A673 (cell line): ENCODE results near the gene GALNT14. TPM values are rescaled to one million over a fixed set of nuclear protein-coding genes. Genes with fewer than 3 reads are reported as not detected.

Experiments
- BruUV-seq: library from RNA; stranded (reverse); fragments of 400-500 nt; replicated peaks from 2 replicates; lab custom pipeline; 2021; lab: Mats Ljungman, UMichigan
- CTCF ChIA-PET: fragments of 300-600 bp; sonication (Branson Sonifier 250); formaldehyde crosslinking; loops from one replicate; lab custom pipeline; 2022; ENCODE audit warnings: antibody characterized with exemption; lab: Charles Lee
- POLR2A ChIA-PET: fragments of 300-600 bp; sonication (Branson Sonifier 250); formaldehyde crosslinking; loops from one replicate; lab custom pipeline; 2022; ENCODE audit warnings: antibody characterized with exemption; ENCODE audit not compliant: low non-redundant PET; lab: Charles Lee
- DNase-seq: peaks from one replicate; pipeline ENCODE4 v3.0.0-alpha.2; 2015; ENCODE audit warnings: low spot score
- H3K27ac ChIP-seq: fragments of 200-600 bp; sonication (generic); 2 replicates; pipeline ENCODE4 v1.5.1; 2016; ENCODE audit warnings: mixed run types, low read depth, mild to moderate bottlenecking, mixed read lengths, antibody characterized with exemption, low read length; ENCODE audit not compliant: poor library complexity, severe bottlenecking
- H3K27me3 ChIP-seq: fragments of 200-600 bp; sonication (generic); replicated peaks from 2 replicates; pipeline ENCODE4 v1.6.1; 2017; ENCODE audit warnings: mixed run types, low read depth, mild to moderate bottlenecking, mixed read lengths, antibody characterized with exemption, low read length; ENCODE audit not compliant: insufficient read depth, poor library complexity
- H3K36me3 ChIP-seq: fragments of 200-600 bp; sonication (generic); 2 replicates; pipeline ENCODE4 v1.6.1; 2016; ENCODE audit warnings: mixed run types, mild to moderate bottlenecking, mixed read lengths, antibody characterized with exemption, low read length; ENCODE audit not compliant: insufficient read depth, poor library complexity, severe bottlenecking
- H3K4me1 ChIP-seq: fragments of 200-600 bp; sonication (generic); 2 replicates; pipeline ENCODE4 v1.6.1; 2017; ENCODE audit warnings: mixed run types, mild to moderate bottlenecking, mixed read lengths, antibody characterized with exemption, low read length; ENCODE audit not compliant: insufficient read depth, poor library complexity, severe bottlenecking
- H3K4me3 ChIP-seq: fragments of 200-600 bp; sonication (generic); 2 replicates; pipeline ENCODE4 v1.5.1; 2016; ENCODE audit warnings: low read depth, mixed run types, mild to moderate bottlenecking, mixed read lengths, low read length; ENCODE audit not compliant: poor library complexity, severe bottlenecking
- H3K9me3 ChIP-seq: fragments of 200-600 bp; sonication (generic); 2 replicates; pipeline ENCODE4 v1.6.1; 2016; ENCODE audit warnings: mixed run types, low read depth, mild to moderate bottlenecking, mixed read lengths, antibody characterized with exemption, low read length; ENCODE audit not compliant: poor library complexity, severe bottlenecking
- EZH2 ChIP-seq: fragments of 200-600 bp; sonication (generic); IDR thresholded peaks from 2 replicates; pipeline ENCODE4 v1.6.1; 2017; ENCODE audit warnings: borderline replicate concordance, low read depth, mild to moderate bottlenecking, mixed read lengths, antibody characterized with exemption, low read length; ENCODE audit not compliant: poor library complexity, severe bottlenecking
- intact Hi-C: fragments of 100-400 bp; cut with micrococcal nuclease; formaldehyde crosslinking; loops from one replicate; pipeline ENCODE4 v1.10.0; 2022; ENCODE audit not compliant: unreplicated experiment
- total RNA-seq: library from RNA; stranded (reverse); gene quantifications from 2 replicates; pipeline ENCODE4 v1.2.3, GENCODE V29; 2021
- TF ChIP-seq, protein P1 (sequence below): fragments of 300-800, 200-600 bp; sonication (generic); conservative IDR thresholded peaks from 2 replicates; pipeline ENCODE4 v1.5.1; 2017; ENCODE audit warnings: low read depth, mild to moderate bottlenecking, antibody characterized with exemption, low read length, moderate library complexity, mixed read lengths

GALNT14 gene
- total RNA-seq, 1 experiment from 2014 or later, result 9.7 TPM

DNA sequence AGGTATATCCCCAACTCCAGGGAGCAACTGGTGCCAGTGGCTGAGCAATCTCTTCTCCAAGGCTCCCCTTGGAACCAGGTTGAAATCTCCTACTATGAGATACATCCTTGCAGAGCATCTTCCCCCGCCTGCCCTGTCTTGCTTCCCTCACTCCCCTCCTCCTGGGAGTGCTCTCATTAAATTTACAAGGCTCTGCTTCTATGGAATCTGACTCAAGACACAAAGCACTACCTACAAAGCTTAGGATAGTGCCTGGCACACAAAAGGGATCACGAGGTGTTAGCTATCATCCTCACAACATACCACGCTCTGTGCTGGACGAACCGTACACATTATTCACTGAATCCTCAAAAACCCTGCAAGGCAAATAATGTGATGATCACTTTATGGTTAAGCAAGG lies 121.6 kb downstream of the GALNT14 start:
- peaks cover 7% of the 10 kb centered on the region for H3K4me1 ChIP-seq
- intact Hi-C loops, result no loop called here
- no peaks in the 10 kb centered on the region for H3K27me3 ChIP-seq
- ChIA-PET POLR2A (no interaction called here), CTCF (no interaction called here)
- no peaks in the 10 kb centered on the region for H3K9me3 ChIP-seq
- H3K4me3 ChIP-seq, result no peak overlapping the region
- no peak overlapping the region for H3K27ac ChIP-seq
- H3K36me3 ChIP-seq, result no peaks in the 10 kb centered on the region
- DNase-seq, result no peak
- BruUV-seq, result no TSS peak
- TF ChIP-seq, protein P1, sequence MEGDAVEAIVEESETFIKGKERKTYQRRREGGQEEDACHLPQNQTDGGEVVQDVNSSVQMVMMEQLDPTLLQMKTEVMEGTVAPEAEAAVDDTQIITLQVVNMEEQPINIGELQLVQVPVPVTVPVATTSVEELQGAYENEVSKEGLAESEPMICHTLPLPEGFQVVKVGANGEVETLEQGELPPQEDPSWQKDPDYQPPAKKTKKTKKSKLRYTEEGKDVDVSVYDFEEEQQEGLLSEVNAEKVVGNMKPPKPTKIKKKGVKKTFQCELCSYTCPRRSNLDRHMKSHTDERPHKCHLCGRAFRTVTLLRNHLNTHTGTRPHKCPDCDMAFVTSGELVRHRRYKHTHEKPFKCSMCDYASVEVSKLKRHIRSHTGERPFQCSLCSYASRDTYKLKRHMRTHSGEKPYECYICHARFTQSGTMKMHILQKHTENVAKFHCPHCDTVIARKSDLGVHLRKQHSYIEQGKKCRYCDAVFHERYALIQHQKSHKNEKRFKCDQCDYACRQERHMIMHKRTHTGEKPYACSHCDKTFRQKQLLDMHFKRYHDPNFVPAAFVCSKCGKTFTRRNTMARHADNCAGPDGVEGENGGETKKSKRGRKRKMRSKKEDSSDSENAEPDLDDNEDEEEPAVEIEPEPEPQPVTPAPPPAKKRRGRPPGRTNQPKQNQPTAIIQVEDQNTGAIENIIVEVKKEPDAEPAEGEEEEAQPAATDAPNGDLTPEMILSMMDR, result no peak
- TF ChIP-seq EZH2, result no peak

DNA sequence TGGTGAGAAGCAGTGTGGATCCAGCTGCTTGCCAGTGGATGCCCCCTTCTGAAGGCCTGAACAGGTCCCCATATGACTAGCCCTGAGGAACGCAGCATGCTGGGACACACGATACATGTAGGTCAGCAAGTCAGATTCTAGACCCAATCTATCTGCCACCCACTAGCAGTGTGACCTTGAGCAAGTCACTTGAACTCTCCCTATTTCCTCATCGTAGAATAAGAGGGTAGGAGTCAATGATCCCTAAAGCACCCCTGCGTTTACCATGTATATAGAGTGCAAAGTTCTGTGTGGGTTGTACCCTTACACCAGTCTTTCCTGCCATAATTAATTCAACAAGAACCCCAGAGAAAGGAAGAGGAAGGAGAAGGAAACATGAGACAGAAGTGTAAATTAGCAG lies 123.7 kb downstream of the GALNT14 start:
- peaks cover 14% of the 10 kb centered on the region for H3K4me1 ChIP-seq
- POLR2A ChIA-PET, result no interaction called here
- BruUV-seq, result no TSS peak

DNA sequence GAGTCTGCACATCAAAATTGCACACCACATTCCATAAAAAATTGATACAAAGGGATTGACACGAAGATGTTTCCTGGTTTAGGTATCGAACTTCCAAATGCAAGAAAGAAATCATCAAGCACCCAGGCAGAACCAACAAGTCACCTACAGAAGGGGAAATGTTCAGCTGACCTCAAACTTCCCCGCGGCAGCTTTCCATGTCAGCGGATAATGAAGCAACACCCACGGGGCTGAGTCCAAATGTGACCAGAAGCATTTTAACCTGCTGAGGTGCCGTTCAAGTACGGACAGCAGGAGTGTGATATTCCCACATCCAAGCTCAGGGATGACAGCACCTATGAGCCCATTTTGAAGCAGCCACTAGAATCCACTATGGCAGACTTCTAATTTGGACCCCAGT lies 124.9 kb downstream of the GALNT14 start:
- CTCF ChIA-PET, result no interaction called here
- H3K27ac ChIP-seq, result no peak overlapping the region

More for the DNA sequence above, 123.7 kb downstream of the GALNT14 start:
- intact Hi-C loops, result no loop called here
- Histone ChIP-seq H3K27ac (no peak overlapping the region), H3K9me3 (no peaks in the 10 kb centered on the region), H3K4me3 (no peak overlapping the region), H3K36me3 (no peaks in the 10 kb centered on the region), H3K27me3 (no peaks in the 10 kb centered on the region)
- TF ChIP-seq EZH2, result no peak
- TF ChIP-seq, protein P1, result no peak
- CTCF ChIA-PET, result no interaction called here
- DNase-seq, result no peak

More for the DNA sequence above, 124.9 kb downstream of the GALNT14 start:
- no peaks in the 10 kb centered on the region for H3K9me3 ChIP-seq
- no peaks in the 10 kb centered on the region for H3K36me3 ChIP-seq
- POLR2A ChIA-PET, result no interaction called here
- no peak for DNase-seq
- no peaks in the 10 kb centered on the region for H3K27me3 ChIP-seq
- intact Hi-C loops, result no loop called here
- H3K4me3 ChIP-seq, result no peak overlapping the region
- BruUV-seq, result no TSS peak
- H3K4me1 ChIP-seq, result peaks cover 25% of the 10 kb centered on the region
- TF ChIP-seq EZH2, result no peak
- TF ChIP-seq, protein P1, result no peak
